K562 (cell line): ENCODE data around the gene SOX12. TPM values are rescaled to one million over a fixed set of nuclear protein-coding genes. Genes with fewer than 3 reads are reported as not detected.

Source experiments
- NCOA1 ChIP-seq: fragments of 450-650 bp; IDR thresholded peaks from 2 replicates; pipeline ENCODE4 v1.6.1; 2016; ENCODE audit warnings: low read depth
- RERE ChIP-seq: sonication (generic); formaldehyde crosslinking; IDR thresholded peaks from 2 replicates; pipeline ENCODE4 v1.8.0; 2023; ENCODE audit warnings: missing genetic modification reagents, mild to moderate bottlenecking, borderline replicate concordance
- THAP12 ChIP-seq: fragments of 250-450 bp; sonication (Bioruptor Pico); IDR thresholded peaks from 2 replicates; pipeline ENCODE4 v1.9.0; 2021; ENCODE audit warnings: mild to moderate bottlenecking, inconsistent platforms
- TRIM24 ChIP-seq, 2 experiments: fragments of 450-650 bp; IDR thresholded peaks; 2 replicates each; pipeline ENCODE4 v1.6.1; 2016
- polyA plus RNA-seq, 8 experiments: library from polyadenylated mRNA; depleted of rRNA in 4 of 8; stranded (reverse) in 5 of 8; unstranded in 3 of 8; fragments of >200 nt; fragmentation: Nextera tagmentation in 2 of 8; fragmentation: Illumina TruSeq in 1 of 8; extraction: Ambion mirVana in 2 of 8; extraction: Trizol in 1 of 8; gene quantifications; 2 replicates each; pipeline versions ENCODE4 v1.2.1 to v1.2.3, GENCODE V29; 2011 to 2014; ENCODE audit warnings: inconsistent platforms in 1 of 8, missing spikeins in 1 of 8
- total RNA-seq, 7 experiments: library from RNA; depleted of rRNA in 6 of 7; stranded (reverse); fragments of >200 nt in 6 of 7; fragmentation: Illumina TruSeq in 2 of 7; extraction: Trizol in 2 of 7; gene quantifications; 2 replicates each; pipeline versions ENCODE4 v1.2.1 to v1.2.3, GENCODE V29; 2011 to 2021; ENCODE audit warnings: low replicate concordance in 1 of 7

SOX12 gene
- total and polyA plus RNA-seq, 9 of the 15 experiments (the other 6 are each of a cell fraction or from before 2014, with no cell fraction given) = 0.42 to 26.3 (median 2.6) TPM

GRCh38 chr20:371755-372542 is 46.6 kb downstream of the SOX12 start (continued):
- no peak for TF ChIP-seq THAP12 (CRISPR knock-in tag)
- no peak for TF ChIP-seq RERE (CRISPR knock-in tag)
- peak; percentile 90 for TF ChIP-seq NCOA1
- peak; percentile 92 to 94 for TF ChIP-seq TRIM24 (IDR thresholded peaks at IDR 0.05)
